IMR-90 (cell line): ENCODE results near the gene ID3.

Experiments used
- BHLHE40 ChIP-seq: fragments of 150-350 bp; IDR thresholded peaks from 2 replicates; pipeline ENCODE4 v1.6.1; 2016; ENCODE audit warnings: mild to moderate bottlenecking, low read depth, low read length
- CEBPB ChIP-seq: IDR thresholded peaks from 2 replicates; pipeline ENCODE4 v1.6.1; 2012; ENCODE audit warnings: low read depth, low read length, improper control_type of control experiment
- FOS ChIP-seq: fragments of 150-350 bp; IDR thresholded peaks from 2 replicates; pipeline ENCODE4 v1.6.1; 2016; ENCODE audit warnings: low read depth, low read length
- MAFK ChIP-seq: IDR thresholded peaks from 2 replicates; pipeline ENCODE4 v1.6.1; 2012; ENCODE audit warnings: low read depth, low read length, improper control_type of control experiment
- MAZ ChIP-seq: IDR thresholded peaks from 2 replicates; pipeline ENCODE4 v1.6.1; 2012; ENCODE audit warnings: low read depth, mild to moderate bottlenecking, low read length, improper control_type of control experiment, moderate library complexity, borderline replicate concordance
- MXI1 ChIP-seq: IDR thresholded peaks from 2 replicates; pipeline ENCODE4 v1.6.1; 2012; ENCODE audit warnings: low read depth, mild to moderate bottlenecking, low read length, moderate library complexity, borderline replicate concordance
- NFE2L2 ChIP-seq: fragments of 150-350 bp; IDR thresholded peaks from 2 replicates; pipeline ENCODE4 v1.6.1; 2016; ENCODE audit warnings: low read depth, mild to moderate bottlenecking, low read length
- POLR2A ChIP-seq: IDR thresholded peaks from 2 replicates; pipeline ENCODE4 v1.6.1; 2012; ENCODE audit warnings: mild to moderate bottlenecking, low read depth, low read length
- RAD21 ChIP-seq: IDR thresholded peaks from 2 replicates; pipeline ENCODE4 v1.6.1; 2012; ENCODE audit warnings: low read length, improper control_type of control experiment
- RCOR1 ChIP-seq: IDR thresholded peaks from 2 replicates; pipeline ENCODE4 v1.6.1; 2012; ENCODE audit warnings: mild to moderate bottlenecking, low read length, improper control_type of control experiment; ENCODE audit not compliant: insufficient replicate concordance
- RFX5 ChIP-seq: IDR thresholded peaks from 2 replicates; pipeline ENCODE4 v1.8.0; 2012; ENCODE audit warnings: low read depth, mild to moderate bottlenecking, low read length, moderate library complexity
- SMC3 ChIP-seq: fragments of 150-350 bp; IDR thresholded peaks from 2 replicates; pipeline ENCODE4 v1.6.1; 2016; ENCODE audit warnings: low read depth, mild to moderate bottlenecking, antibody characterized with exemption, low read length, moderate library complexity
- TF ChIP-seq, protein P1 (sequence below): conservative IDR thresholded peaks from 2 replicates; pipeline ENCODE4 v1.5.1; 2012; ENCODE audit warnings: mild to moderate bottlenecking, low read depth, low read length, improper control_type of control experiment
- TF ChIP-seq, protein P2 (sequence below): fragments of 150-350 bp; IDR thresholded peaks from 2 replicates; pipeline ENCODE4 v1.6.1; 2017; ENCODE audit warnings: mild to moderate bottlenecking, antibody characterized with exemption, low read length, low read depth

DNA sequence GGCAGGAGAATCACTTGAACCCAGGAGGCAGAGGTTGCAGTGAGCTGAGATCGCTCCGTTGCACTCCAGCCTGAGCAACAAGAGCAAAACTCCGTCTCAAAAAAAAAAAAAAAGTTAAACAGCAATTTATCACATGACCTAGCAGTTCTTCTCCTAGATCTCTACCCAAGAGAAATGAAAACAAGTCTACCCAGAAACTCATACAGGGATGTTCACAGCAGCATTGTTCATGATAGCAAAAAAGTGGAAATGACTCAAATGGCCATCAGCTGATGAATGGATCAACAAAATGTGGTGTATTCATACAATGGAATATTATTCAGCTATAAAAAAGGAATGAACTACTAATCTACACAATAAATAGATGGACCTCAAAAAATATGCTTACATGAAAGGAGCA, 12.2 kb upstream of the ID3 start:
- no peak for TF ChIP-seq MAZ
- TF ChIP-seq SMC3, result no peak
- TF ChIP-seq, protein P1, sequence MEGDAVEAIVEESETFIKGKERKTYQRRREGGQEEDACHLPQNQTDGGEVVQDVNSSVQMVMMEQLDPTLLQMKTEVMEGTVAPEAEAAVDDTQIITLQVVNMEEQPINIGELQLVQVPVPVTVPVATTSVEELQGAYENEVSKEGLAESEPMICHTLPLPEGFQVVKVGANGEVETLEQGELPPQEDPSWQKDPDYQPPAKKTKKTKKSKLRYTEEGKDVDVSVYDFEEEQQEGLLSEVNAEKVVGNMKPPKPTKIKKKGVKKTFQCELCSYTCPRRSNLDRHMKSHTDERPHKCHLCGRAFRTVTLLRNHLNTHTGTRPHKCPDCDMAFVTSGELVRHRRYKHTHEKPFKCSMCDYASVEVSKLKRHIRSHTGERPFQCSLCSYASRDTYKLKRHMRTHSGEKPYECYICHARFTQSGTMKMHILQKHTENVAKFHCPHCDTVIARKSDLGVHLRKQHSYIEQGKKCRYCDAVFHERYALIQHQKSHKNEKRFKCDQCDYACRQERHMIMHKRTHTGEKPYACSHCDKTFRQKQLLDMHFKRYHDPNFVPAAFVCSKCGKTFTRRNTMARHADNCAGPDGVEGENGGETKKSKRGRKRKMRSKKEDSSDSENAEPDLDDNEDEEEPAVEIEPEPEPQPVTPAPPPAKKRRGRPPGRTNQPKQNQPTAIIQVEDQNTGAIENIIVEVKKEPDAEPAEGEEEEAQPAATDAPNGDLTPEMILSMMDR, result no peak
- no peak for TF ChIP-seq FOS
- no peak for TF ChIP-seq BHLHE40
- TF ChIP-seq MXI1, result no peak
- TF ChIP-seq POLR2A, result no peak
- TF ChIP-seq CEBPB, result no peak
- TF ChIP-seq MAFK, result no peak
- TF ChIP-seq, protein P2, sequence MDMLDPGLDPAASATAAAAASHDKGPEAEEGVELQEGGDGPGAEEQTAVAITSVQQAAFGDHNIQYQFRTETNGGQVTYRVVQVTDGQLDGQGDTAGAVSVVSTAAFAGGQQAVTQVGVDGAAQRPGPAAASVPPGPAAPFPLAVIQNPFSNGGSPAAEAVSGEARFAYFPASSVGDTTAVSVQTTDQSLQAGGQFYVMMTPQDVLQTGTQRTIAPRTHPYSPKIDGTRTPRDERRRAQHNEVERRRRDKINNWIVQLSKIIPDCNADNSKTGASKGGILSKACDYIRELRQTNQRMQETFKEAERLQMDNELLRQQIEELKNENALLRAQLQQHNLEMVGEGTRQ, result no peak
- no peak for TF ChIP-seq RFX5
- TF ChIP-seq RCOR1, result no peak
- TF ChIP-seq RAD21, result no peak
- no peak for TF ChIP-seq NFE2L2
